K562 (cell line): ENCODE measurements around the gene POTEJ. TPM values are rescaled to one million over a fixed set of nuclear protein-coding genes. Genes with fewer than 3 reads are reported as not detected.
"Not testable (repeated sequence)": the region's sequence is repeated elsewhere in the genome, so short reads cannot be mapped to it uniquely, and the experiment has no call there.

Source experiments
- ATAC-seq: fragments of 200-7000 bp; cut with Tn5 transposase; 3 replicates; pipeline ENCODE4 v1.9.1; 2020; ENCODE audit warnings: moderate library complexity
- BruUV-seq: library from RNA; stranded (reverse); fragments of 400-500 nt; replicated peaks from 2 replicates; lab custom pipeline; 2021; lab: Mats Ljungman, UMichigan
- CTCF ChIA-PET: fragments of 300-600 bp; formaldehyde crosslinking; extraction: SDS; loops from one replicate; lab custom pipeline; 2021; ENCODE audit warnings: low intra/inter-chr PET ratio; lab: Yijun Ruan, JAX
- POLR2A ChIA-PET: fragments of 300-600, 350-650 bp; sonication (Branson Sonifier 250); formaldehyde crosslinking; extraction: SDS; loops from one replicate; lab custom pipeline; 2021; ENCODE audit warnings: antibody characterized with exemption, inconsistent platforms; lab: Yijun Ruan, JAX
- DNase-seq, 4 experiments: peaks; one replicate each; pipeline versions ENCODE4 v3.0.0 to v3.0.0-alpha.2; 2011 to 2018; ENCODE audit warnings: low spot score in 3 of 4, mixed read lengths in 3 of 4; ENCODE audit errors: extremely low read depth in 1 of 4
- FAIRE-seq: peaks from 2 replicates; lab custom pipeline; 2011; peaks lifted over from hg19 to GRCh38; lab: Jason Lieb, UNC
- H2AFZ ChIP-seq: 2 replicates; pipeline ENCODE4 v1.6.0; 2011; ENCODE audit warnings: low read depth, low read length, control low read depth, inconsistent platforms
- H3K27ac ChIP-seq: fragments of 200-600 bp; 3 replicates; pipeline ENCODE4 v1.8.0; 2011; ENCODE audit warnings: low read depth, mild to moderate bottlenecking, control low read depth, inconsistent platforms, low read length, moderate library complexity, mixed read lengths; ENCODE audit errors: extremely low read depth
- H3K27me3 ChIP-seq, 2 experiments: fragments of 300-600 bp in 1 of 2; 2 replicates in 1 of 2; 3 replicates in 1 of 2; pipeline versions ENCODE4 v1.6.0 to v1.8.0; 2011; ENCODE audit warnings: inconsistent platforms in 2 of 2, low read length in 2 of 2, mild to moderate bottlenecking in 1 of 2, mixed read lengths in 1 of 2, moderate library complexity in 1 of 2; ENCODE audit not compliant: control insufficient read depth in 2 of 2, insufficient read depth in 2 of 2
- H3K36me3 ChIP-seq: fragments of 300-600 bp; 3 replicates; pipeline ENCODE4 v1.8.0; 2011; ENCODE audit warnings: mild to moderate bottlenecking, low read length, inconsistent platforms; ENCODE audit not compliant: control insufficient read depth, insufficient read depth
- H3K4me1 ChIP-seq, 2 experiments: fragments of 200-600 bp in 1 of 2; replicated peaks in 1 of 2; 2 replicates in 1 of 2; 3 replicates in 1 of 2; pipeline versions ENCODE4 v1.5.1 to v1.8.0; 2011; ENCODE audit warnings: inconsistent platforms in 2 of 2, low read length in 2 of 2, mild to moderate bottlenecking in 1 of 2, mixed read lengths in 1 of 2, moderate library complexity in 1 of 2; ENCODE audit not compliant: control insufficient read depth in 2 of 2, insufficient read depth in 2 of 2
- H3K4me2 ChIP-seq: 2 replicates; pipeline ENCODE4 v1.6.1; 2011; ENCODE audit warnings: low read length, control low read depth, inconsistent platforms, mixed read lengths; ENCODE audit not compliant: insufficient read depth
- H3K4me3 ChIP-seq: fragments of 200-600 bp; sonication (generic), shearing (Covaris generic); 2 replicates; pipeline ENCODE4 v1.5.1; 2016; ENCODE audit warnings: control low read depth, inconsistent platforms
- H3K79me2 ChIP-seq: fragments of 200-600 bp; 3 replicates; pipeline ENCODE4 v1.8.0; 2011; ENCODE audit warnings: low read length, inconsistent platforms; ENCODE audit not compliant: control insufficient read depth, insufficient read depth
- H3K9ac ChIP-seq, 2 experiments: 2 replicates each; pipeline versions ENCODE4 v1.6.0 to v1.6.1; 2011; ENCODE audit warnings: low read depth in 2 of 2, low read length in 2 of 2, control low read depth in 1 of 2, inconsistent platforms in 1 of 2, mild to moderate bottlenecking in 1 of 2, mixed read lengths in 1 of 2; ENCODE audit not compliant: insufficient read depth in 1 of 2
- H3K9me1 ChIP-seq: one replicate; pipeline ENCODE4 v1.6.0; 2011; ENCODE audit warnings: inconsistent platforms, mild to moderate bottlenecking, low read length, moderate library complexity; ENCODE audit not compliant: control insufficient read depth, insufficient read depth
- H3K9me3 ChIP-seq: replicated peaks from 2 replicates; pipeline ENCODE4 v1.5.1; 2011; ENCODE audit warnings: low read depth, low read length, inconsistent platforms; ENCODE audit not compliant: control insufficient read depth, insufficient read depth
- H4K20me1 ChIP-seq: replicated peaks from 2 replicates; pipeline ENCODE4 v1.6.1; 2011; ENCODE audit warnings: low read length, inconsistent platforms, mixed read lengths; ENCODE audit not compliant: control insufficient read depth, insufficient read depth
- WGBS: fragments of 100-300 bp; shearing (Covaris generic); methylation state at CpG from one replicate; pipeline ENCODE4 v1.1.6; 2016; ENCODE audit warnings: low coverage, mixed read lengths; ENCODE audit not compliant: insufficient coverage; ENCODE audit errors: missing lambda C conversion rate; 5-methylcytosine and 5-hydroxymethylcytosine counted together
- in situ Hi-C: fragments of 300-500 bp; cut with MboI; formaldehyde crosslinking; loops from 4 replicates; pipeline ENCODE4 v1.15.0; 2018; ENCODE audit warnings: inconsistent platforms, mixed read lengths
- intact Hi-C: fragments of 100-400 bp; cut with micrococcal nuclease; formaldehyde crosslinking; loops from 2 replicates; pipeline ENCODE4 v1.14.2; 2022
- polyA plus RNA-seq, 8 experiments: library from polyadenylated mRNA; depleted of rRNA in 4 of 8; stranded (reverse) in 5 of 8; unstranded in 3 of 8; fragments of >200 nt; fragmentation: Nextera tagmentation in 2 of 8; fragmentation: Illumina TruSeq in 1 of 8; extraction: Ambion mirVana in 2 of 8; extraction: Trizol in 1 of 8; gene quantifications; 2 replicates each; pipeline versions ENCODE4 v1.2.1 to v1.2.3, GENCODE V29; 2011 to 2014; ENCODE audit warnings: inconsistent platforms in 1 of 8, missing spikeins in 1 of 8
- total RNA-seq, 7 experiments: library from RNA; depleted of rRNA in 6 of 7; stranded (reverse); fragments of >200 nt in 6 of 7; fragmentation: Illumina TruSeq in 2 of 7; extraction: Trizol in 2 of 7; gene quantifications; 2 replicates each; pipeline versions ENCODE4 v1.2.1 to v1.2.3, GENCODE V29; 2011 to 2021; ENCODE audit warnings: low replicate concordance in 1 of 7

POTEJ gene
- total and polyA plus RNA-seq, 9 of the 15 experiments (the other 6 are each of a cell fraction or from before 2014, with no cell fraction given): not detected

DNA sequence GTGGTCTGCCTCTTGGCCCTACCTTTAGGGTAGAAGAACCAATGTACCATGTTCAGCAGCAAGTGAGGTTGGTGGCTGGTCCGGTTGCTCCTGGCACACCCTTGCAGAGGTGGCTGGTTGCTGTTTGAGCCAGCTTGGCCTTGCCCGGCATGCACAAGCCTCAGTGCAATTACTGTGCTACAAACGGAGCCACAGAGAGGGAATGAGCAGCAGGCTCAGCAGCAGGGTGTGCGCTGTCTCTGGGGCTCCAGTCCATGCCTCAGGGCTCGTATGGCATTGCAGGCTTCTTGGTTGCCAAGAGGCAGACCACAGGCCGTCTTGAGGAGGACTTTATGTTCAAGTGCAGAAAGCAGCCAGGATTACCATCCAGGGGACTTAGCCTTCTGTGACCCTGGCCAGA, 53.3 kb downstream of the POTEJ start:
- 0% methylated on average over 6 of the region's 6 CpGs for WGBS
- BruUV-seq, H2AFZ ChIP-seq, DNase-seq, CTCF ChIA-PET, H3K9me1 ChIP-seq, intact Hi-C loops, H3K9ac ChIP-seq, H3K36me3 ChIP-seq, H3K27ac ChIP-seq, H3K4me3 ChIP-seq, H3K9me3 ChIP-seq, H3K4me2 ChIP-seq, H3K27me3 ChIP-seq, FAIRE-seq, H3K4me1 ChIP-seq, H4K20me1 ChIP-seq, POLR2A ChIA-PET, in situ Hi-C loops, ATAC-seq, H3K79me2 ChIP-seq: not testable (repeated sequence)

DNA sequence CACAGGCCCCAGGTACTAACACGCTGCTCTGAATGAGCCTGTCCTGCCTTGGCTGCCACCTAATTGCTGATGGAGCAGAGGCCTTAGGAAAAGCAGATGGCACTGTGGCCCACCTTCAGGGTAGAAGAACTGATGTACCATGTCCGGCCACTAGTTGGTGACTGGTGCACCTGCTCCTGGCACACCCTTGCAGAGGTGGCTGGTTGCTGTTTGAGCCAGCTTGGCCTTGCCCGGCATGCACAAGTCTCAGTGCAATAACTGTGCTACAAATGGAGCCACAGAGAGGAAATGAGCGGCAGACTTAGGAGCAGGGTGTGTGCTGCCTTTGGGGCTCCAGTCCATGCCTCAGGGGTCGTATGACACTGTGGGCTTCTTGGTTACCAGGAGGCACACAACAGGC, 54.4 kb downstream of the POTEJ start:
- in situ Hi-C loops, H3K4me3 ChIP-seq, H3K9ac ChIP-seq, ATAC-seq, H3K4me1 ChIP-seq, POLR2A ChIA-PET, H3K27ac ChIP-seq, H3K9me3 ChIP-seq, H3K36me3 ChIP-seq, BruUV-seq, H3K9me1 ChIP-seq, H3K4me2 ChIP-seq, DNase-seq, FAIRE-seq, intact Hi-C loops, H4K20me1 ChIP-seq, CTCF ChIA-PET, H3K79me2 ChIP-seq, H2AFZ ChIP-seq, H3K27me3 ChIP-seq: not testable (repeated sequence)
- 0% methylated on average over 3 of the region's 5 CpGs for WGBS

DNA sequence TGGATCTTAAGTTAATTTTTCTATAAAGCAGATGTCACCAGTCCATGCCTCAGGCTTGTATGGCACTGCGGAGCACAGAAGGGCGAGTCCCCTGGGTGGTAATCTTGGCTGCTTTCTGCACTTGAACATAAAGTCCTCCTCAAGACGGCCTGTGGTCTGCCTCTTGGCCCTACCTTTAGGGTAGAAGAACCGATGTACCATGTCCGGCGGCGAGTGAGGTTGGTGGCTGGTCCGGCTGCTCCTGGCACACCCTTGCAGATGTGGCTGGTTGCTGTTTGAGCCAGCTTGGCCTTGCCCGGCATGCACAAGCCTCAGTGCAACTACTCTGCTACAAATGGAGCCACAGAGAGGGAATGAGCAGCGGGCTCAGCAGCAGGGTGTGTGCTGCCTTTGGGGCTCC, 56.3 kb downstream of the POTEJ start:
- in situ Hi-C loops, FAIRE-seq, H3K9me1 ChIP-seq, H3K9ac ChIP-seq, CTCF ChIA-PET, H3K79me2 ChIP-seq, H3K4me1 ChIP-seq, POLR2A ChIA-PET, intact Hi-C loops, H3K27ac ChIP-seq, H3K9me3 ChIP-seq, H3K4me3 ChIP-seq, ATAC-seq, H3K27me3 ChIP-seq, H3K36me3 ChIP-seq, DNase-seq, H2AFZ ChIP-seq, H4K20me1 ChIP-seq, BruUV-seq, H3K4me2 ChIP-seq: not testable (repeated sequence)
- 0% methylated on average over 8 of the region's 10 CpGs for WGBS

DNA sequence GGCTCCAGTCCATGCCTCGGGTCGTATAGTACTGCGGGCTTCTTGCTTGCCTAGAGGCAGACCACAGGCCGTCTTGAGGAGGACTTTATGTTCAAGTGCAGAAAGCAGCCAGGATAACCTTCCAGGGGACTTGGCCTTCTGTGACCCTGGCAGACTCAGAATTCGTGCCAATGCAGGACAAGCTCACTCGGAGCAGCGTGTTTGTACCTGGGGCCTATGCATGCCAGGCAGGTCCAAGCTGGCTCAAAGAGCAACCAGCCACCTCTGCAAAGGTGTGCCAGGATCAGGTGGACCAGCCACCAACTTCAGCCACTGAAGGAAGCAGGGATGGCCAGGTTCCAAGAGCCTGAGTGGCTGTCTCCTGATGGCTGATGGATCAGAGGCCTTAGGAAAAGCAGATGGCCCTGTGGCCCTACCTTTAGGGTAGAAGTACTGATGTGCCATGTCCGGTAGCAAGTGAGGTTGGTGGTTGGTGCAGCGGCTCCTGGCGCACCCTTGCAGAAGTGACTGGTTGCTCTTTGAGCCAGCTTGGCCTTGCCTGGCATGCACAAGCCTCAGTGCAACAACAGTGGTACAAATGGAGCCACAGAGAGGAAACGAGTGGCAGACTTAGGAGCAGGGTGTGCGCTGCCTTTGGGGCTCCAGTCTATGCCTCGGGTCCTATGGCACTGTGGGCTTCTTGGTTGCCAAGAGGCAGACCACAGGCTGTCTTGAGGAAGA, 58.9 kb downstream of the POTEJ start:
- H3K79me2 ChIP-seq, FAIRE-seq, H3K27ac ChIP-seq, ATAC-seq, in situ Hi-C loops, H3K4me1 ChIP-seq, H2AFZ ChIP-seq, H3K9ac ChIP-seq, CTCF ChIA-PET, intact Hi-C loops, H3K27me3 ChIP-seq, H3K9me1 ChIP-seq, H3K9me3 ChIP-seq, DNase-seq, BruUV-seq, POLR2A ChIA-PET, H4K20me1 ChIP-seq, H3K4me2 ChIP-seq, H3K36me3 ChIP-seq, H3K4me3 ChIP-seq: not testable (repeated sequence)
- WGBS: under 1% methylated on average over 10 of the region's 13 CpGs
